ENCODE measurements around the gene TDP1. TPM values are rescaled to one million over a fixed set of nuclear protein-coding genes. Genes with fewer than 3 reads are reported as not detected.

TDP1 gene
- total RNA-seq, 1 donor from 2014 or later: 30.3 TPM

- Mint-ChIP-seq H3K27me3 (ENCODE audit: unreplicated experiment) (peaks cover 23% of the 10 kb centered on the region), H3K27ac (ENCODE audit: unreplicated experiment) (no peak within 1 kb of the TSS), H3K36me3 (ENCODE audit: unreplicated experiment) (peaks cover 16% of the 10 kb centered on the region), H3K4me1 (ENCODE audit: low read depth, unreplicated experiment) (peaks cover 4% of the 10 kb centered on the region), H3K9me3 (ENCODE audit: unreplicated experiment) (no peaks in the 10 kb centered on the region), H3K4me3 (ENCODE audit: unreplicated experiment) (peak within 1 kb of the TSS; percentile 88)
- TF ChIP-seq, protein P1, sequence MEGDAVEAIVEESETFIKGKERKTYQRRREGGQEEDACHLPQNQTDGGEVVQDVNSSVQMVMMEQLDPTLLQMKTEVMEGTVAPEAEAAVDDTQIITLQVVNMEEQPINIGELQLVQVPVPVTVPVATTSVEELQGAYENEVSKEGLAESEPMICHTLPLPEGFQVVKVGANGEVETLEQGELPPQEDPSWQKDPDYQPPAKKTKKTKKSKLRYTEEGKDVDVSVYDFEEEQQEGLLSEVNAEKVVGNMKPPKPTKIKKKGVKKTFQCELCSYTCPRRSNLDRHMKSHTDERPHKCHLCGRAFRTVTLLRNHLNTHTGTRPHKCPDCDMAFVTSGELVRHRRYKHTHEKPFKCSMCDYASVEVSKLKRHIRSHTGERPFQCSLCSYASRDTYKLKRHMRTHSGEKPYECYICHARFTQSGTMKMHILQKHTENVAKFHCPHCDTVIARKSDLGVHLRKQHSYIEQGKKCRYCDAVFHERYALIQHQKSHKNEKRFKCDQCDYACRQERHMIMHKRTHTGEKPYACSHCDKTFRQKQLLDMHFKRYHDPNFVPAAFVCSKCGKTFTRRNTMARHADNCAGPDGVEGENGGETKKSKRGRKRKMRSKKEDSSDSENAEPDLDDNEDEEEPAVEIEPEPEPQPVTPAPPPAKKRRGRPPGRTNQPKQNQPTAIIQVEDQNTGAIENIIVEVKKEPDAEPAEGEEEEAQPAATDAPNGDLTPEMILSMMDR (IDR thresholded peaks at IDR 0.05; ENCODE audit: partially characterized antibody, unreplicated experiment): no peak
- peak; percentile 48 for DNase-seq
Measured at GRCh38 chr14:90061685-90062126, 106.0 kb downstream of the TDP1 start, which contains the start of gene KCNK13. KCNK13 (plus strand) TSS chr14:90061994; CDS start chr14:90062206, 212 bp downstream.

DNA sequence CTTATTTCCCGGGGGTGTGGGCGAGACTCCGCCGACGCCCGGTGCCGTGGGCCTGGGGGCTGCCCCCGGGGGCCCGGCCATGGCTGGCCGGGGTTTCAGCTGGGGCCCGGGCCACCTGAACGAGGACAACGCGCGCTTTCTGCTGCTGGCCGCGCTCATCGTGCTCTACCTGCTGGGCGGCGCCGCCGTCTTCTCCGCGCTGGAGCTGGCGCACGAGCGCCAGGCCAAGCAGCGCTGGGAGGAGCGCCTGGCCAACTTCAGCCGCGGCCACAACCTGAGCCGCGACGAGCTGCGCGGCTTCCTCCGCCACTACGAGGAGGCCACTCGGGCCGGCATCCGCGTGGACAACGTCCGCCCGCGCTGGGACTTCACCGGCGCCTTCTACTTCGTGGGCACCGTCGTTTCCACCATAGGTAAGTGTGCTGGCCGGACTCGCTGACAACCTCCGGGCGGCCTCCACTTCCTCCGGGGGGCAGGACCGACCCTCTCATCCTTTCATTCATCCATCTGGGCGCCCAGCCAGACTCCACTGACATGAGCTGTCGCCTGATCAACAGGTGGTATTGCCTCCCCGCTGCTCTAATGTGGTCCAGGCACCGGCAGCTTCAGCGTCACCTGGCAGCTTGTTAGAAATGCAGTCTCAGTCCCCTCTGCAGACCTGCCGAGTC, 106.5 kb downstream of the TDP1 start:
- DNase-seq: peak; percentile 25
- peaks cover 16% of the 10 kb centered on the region for H3K36me3 Mint-ChIP-seq (ENCODE audit: unreplicated experiment)
- TF ChIP-seq, protein P1 (IDR thresholded peaks at IDR 0.05; ENCODE audit: partially characterized antibody, unreplicated experiment): no peak
- no peak overlapping the region for H3K27ac Mint-ChIP-seq (ENCODE audit: unreplicated experiment)
- H3K27me3 Mint-ChIP-seq (ENCODE audit: unreplicated experiment): peaks cover 23% of the 10 kb centered on the region
- no peaks in the 10 kb centered on the region for H3K9me3 Mint-ChIP-seq (ENCODE audit: unreplicated experiment)
- peak overlapping the region; percentile 88 for H3K4me3 Mint-ChIP-seq (ENCODE audit: unreplicated experiment)
- peaks cover 4% of the 10 kb centered on the region for H3K4me1 Mint-ChIP-seq (ENCODE audit: low read depth, unreplicated experiment)

DNA sequence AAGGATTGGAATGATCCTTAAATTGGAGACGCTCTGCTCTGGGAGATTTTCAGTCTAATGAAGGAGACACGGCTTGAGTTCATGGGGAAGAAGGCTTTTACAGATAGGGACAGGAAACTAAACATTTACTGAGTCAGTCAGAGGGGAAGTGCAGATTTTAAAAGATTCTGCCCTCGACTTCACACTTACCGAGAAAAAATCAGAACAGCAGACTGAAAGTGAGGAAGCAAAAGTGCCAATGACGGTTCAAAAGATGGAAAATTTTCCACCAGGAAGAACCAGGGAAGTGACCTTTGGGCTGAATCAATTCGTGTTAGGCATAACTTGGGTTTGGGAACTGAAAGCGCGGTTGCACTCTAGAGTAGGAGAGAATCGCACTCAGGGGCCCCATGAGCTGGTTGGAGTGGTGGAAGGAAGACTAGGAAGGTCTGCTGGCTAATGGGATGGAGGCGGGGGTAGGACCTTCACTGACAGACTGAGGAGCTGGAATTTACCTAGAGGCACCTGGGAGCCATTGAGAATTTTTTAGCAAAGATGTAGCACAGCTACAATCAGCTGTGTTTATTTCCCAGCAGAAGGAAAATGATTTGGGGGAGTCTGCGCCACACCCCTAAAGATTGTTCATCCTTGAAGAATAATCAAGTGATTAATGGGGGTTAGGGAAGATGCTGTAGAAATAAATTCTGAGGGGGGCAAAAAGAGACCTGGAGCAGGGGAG, 107.3 kb downstream of the TDP1 start:
- no peak for DNase-seq
- H3K4me1 Mint-ChIP-seq (ENCODE audit: low read depth, unreplicated experiment): peaks cover 4% of the 10 kb centered on the region
- peaks cover 16% of the 10 kb centered on the region for H3K36me3 Mint-ChIP-seq (ENCODE audit: unreplicated experiment)
- no peaks in the 10 kb centered on the region for H3K9me3 Mint-ChIP-seq (ENCODE audit: unreplicated experiment)
- TF ChIP-seq, protein P1 (IDR thresholded peaks at IDR 0.05; ENCODE audit: partially characterized antibody, unreplicated experiment): no peak
- peaks cover 23% of the 10 kb centered on the region for H3K27me3 Mint-ChIP-seq (ENCODE audit: unreplicated experiment)
- H3K4me3 Mint-ChIP-seq (ENCODE audit: unreplicated experiment): peak overlapping the region; percentile 88
- H3K27ac Mint-ChIP-seq (ENCODE audit: unreplicated experiment): no peak overlapping the region

DNA sequence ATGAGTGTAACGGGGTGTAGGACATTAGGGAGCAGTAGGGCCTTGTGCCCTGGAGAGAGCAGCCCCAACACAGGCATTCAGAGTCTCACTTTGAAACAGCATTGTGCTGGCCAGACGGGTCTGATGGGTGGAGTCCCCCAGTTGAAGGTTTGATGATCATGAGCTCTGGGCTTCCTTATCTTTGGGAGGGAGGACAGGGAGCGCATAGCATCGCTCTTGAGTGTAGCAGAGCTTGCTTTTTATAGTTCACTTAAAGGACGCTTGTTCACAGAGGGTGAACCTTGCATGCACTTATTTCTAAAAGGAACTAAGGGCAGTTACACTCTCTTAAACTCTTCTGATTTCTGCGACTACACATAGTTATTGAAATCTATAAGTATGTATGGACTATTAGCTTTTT, 116.6 kb downstream of the TDP1 start:
- Mint-ChIP-seq H3K27me3 (ENCODE audit: unreplicated experiment) (no peaks in the 10 kb centered on the region), H3K4me1 (ENCODE audit: low read depth, unreplicated experiment) (no peaks in the 10 kb centered on the region), H3K36me3 (ENCODE audit: unreplicated experiment) (no peaks in the 10 kb centered on the region), H3K27ac (ENCODE audit: unreplicated experiment) (no peak overlapping the region), H3K4me3 (ENCODE audit: unreplicated experiment) (no peak overlapping the region), H3K9me3 (ENCODE audit: unreplicated experiment) (no peaks in the 10 kb centered on the region)
- TF ChIP-seq, protein P1 (IDR thresholded peaks at IDR 0.05; ENCODE audit: partially characterized antibody, unreplicated experiment): no peak
- no peak for DNase-seq

- Mint-ChIP-seq H3K4me1 (ENCODE audit: low read depth, unreplicated experiment) (no peaks in the 10 kb centered on the region), H3K27me3 (ENCODE audit: unreplicated experiment) (peaks cover 4% of the 10 kb centered on the region), H3K36me3 (ENCODE audit: unreplicated experiment) (no peaks in the 10 kb centered on the region), H3K9me3 (ENCODE audit: unreplicated experiment) (no peaks in the 10 kb centered on the region), H3K27ac (ENCODE audit: unreplicated experiment) (no peak overlapping the region), H3K4me3 (ENCODE audit: unreplicated experiment) (no peak overlapping the region)
- no peak for DNase-seq
- TF ChIP-seq, protein P1 (IDR thresholded peaks at IDR 0.05; ENCODE audit: partially characterized antibody, unreplicated experiment): no peak
Measured at GRCh38 chr14:90079576-90079975, 123.8 kb downstream of the TDP1 start.
